CD4-positive, alpha-beta T cell (primary cell): ENCODE data around the gene MEIKIN. TPM values are rescaled to one million over a fixed set of nuclear protein-coding genes. Genes with fewer than 3 reads are reported as not detected.

Experiments
- ATAC-seq: fragments of 200-7000 bp; cut with Tn5 transposase; one replicate; pipeline ENCODE4 v1.10.0; 2022; ENCODE audit warnings: mild to moderate bottlenecking; ENCODE audit not compliant: poor library complexity
- CTCF ChIA-PET: fragments of 350-600 bp; sonication (Branson Sonifier 250); formaldehyde crosslinking; loops from one replicate; lab custom pipeline; 2021; ENCODE audit warnings: antibody characterized with exemption, inconsistent platforms; lab: Charles Lee
- POLR2A ChIA-PET: fragments of 350-600 bp; sonication (Branson Sonifier 250); formaldehyde crosslinking; loops from one replicate; lab custom pipeline; 2021; ENCODE audit warnings: antibody characterized with exemption, inconsistent platforms; lab: Charles Lee
- DNase-seq, 14 experiments: peaks; one replicate each; pipeline ENCODE4 v3.0.0-alpha.2; 2013 to 2020; ENCODE audit warnings: mixed read lengths in 2 of 14
- H3K27ac ChIP-seq, 2 donors: one replicate each; pipeline versions ENCODE4 v1.5.1 to v1.7.0; 2013; ENCODE audit warnings: low read length in 2 of 2, low read depth in 1 of 2, mild to moderate bottlenecking in 1 of 2
- H3K27me3 ChIP-seq, 2 experiments: 1 replicate in 1 of 2; 2 replicates in 1 of 2; pipeline versions ENCODE4 v1.6.1 to v1.7.0; 2013; ENCODE audit warnings: low read length in 2 of 2, control low read depth in 1 of 2, mild to moderate bottlenecking in 1 of 2, moderate library complexity in 1 of 2; ENCODE audit not compliant: insufficient read depth in 2 of 2, control insufficient read depth in 1 of 2
- H3K36me3 ChIP-seq: one replicate; pipeline ENCODE4 v1.6.1; 2013; ENCODE audit warnings: low read length, control low read depth; ENCODE audit not compliant: insufficient read depth
- H3K4me1 ChIP-seq: one replicate; pipeline ENCODE4 v1.6.1; 2013; ENCODE audit warnings: low read length, control low read depth; ENCODE audit not compliant: insufficient read depth
- H3K4me3 ChIP-seq: one replicate; pipeline ENCODE4 v1.5.1; 2013; ENCODE audit warnings: mild to moderate bottlenecking, low read length, moderate library complexity
- H3K9me3 ChIP-seq, 2 experiments: 1 replicate in 1 of 2; 2 replicates in 1 of 2; pipeline versions ENCODE4 v1.6.1 to v1.7.0; 2013; ENCODE audit warnings: low read length in 2 of 2, mild to moderate bottlenecking in 2 of 2, control low read depth in 1 of 2, moderate library complexity in 1 of 2; ENCODE audit not compliant: control insufficient read depth in 1 of 2, insufficient read depth in 1 of 2
- H3K27ac Mint-ChIP-seq: one replicate; pipeline ENCODE4 v1.8.0; 2020; ENCODE audit warnings: mixed read lengths
- H3K27me3 Mint-ChIP-seq: one replicate; pipeline ENCODE4 v1.8.0; 2021; ENCODE audit warnings: mixed read lengths
- H3K36me3 Mint-ChIP-seq: one replicate; pipeline ENCODE4 v1.8.0; 2021; ENCODE audit warnings: low read depth, mixed read lengths
- H3K4me1 Mint-ChIP-seq: one replicate; pipeline ENCODE4 v1.8.0; 2021; ENCODE audit warnings: low read depth, mixed read lengths
- H3K4me3 Mint-ChIP-seq: one replicate; pipeline ENCODE4 v1.8.0; 2020; ENCODE audit warnings: mild to moderate bottlenecking, mixed read lengths
- H3K9me3 Mint-ChIP-seq: one replicate; pipeline ENCODE4 v1.8.0; 2020; ENCODE audit warnings: mixed read lengths
- CTCF ChIP-seq: fragments of 200-600 bp; IDR thresholded peaks from one replicate; pipeline ENCODE4 v1.8.0; 2022; ENCODE audit warnings: antibody characterized with exemption, mild to moderate bottlenecking
- intact Hi-C, 2 experiments: fragments of 100-400 bp; cut with DNase I in 1 of 2; cut with micrococcal nuclease in 1 of 2; formaldehyde crosslinking; loops; one replicate each; pipeline versions ENCODE4 v1.15.1 to v1.9.0; 2023 to 2025; cut with DNase I, micrococcal nuclease
- total RNA-seq, 174 experiments: library from RNA in 2 of 174; stranded (reverse) in 2 of 174; gene quantifications; one replicate each; pipeline ENCODE4 v1.2.3 and lab custom pipeline; 2021 to 2026

MEIKIN gene
- total RNA-seq, 2 experiments from 2014 or later: not detected

- no peak overlapping the region for H3K4me3 ChIP-seq
- no peaks in the 10 kb centered on the region for H3K27me3 Mint-ChIP-seq
- POLR2A ChIA-PET: no interaction called here
- intact Hi-C loops: no loop called here
- H3K27ac Mint-ChIP-seq: no peak overlapping the region
- H3K4me3 Mint-ChIP-seq: no peak overlapping the region
- peaks cover 34% of the 10 kb centered on the region for H3K36me3 Mint-ChIP-seq
- H3K9me3 ChIP-seq: no peaks in the 10 kb centered on the region
- ATAC-seq (no peak), DNase-seq (no peak)
- H3K9me3 Mint-ChIP-seq: peaks cover 4% of the 10 kb centered on the region
- peaks cover 5% of the 10 kb centered on the region for H3K36me3 ChIP-seq
- CTCF ChIA-PET: no interaction called here
- peaks cover 67% of the 10 kb centered on the region for H3K4me1 Mint-ChIP-seq
- peaks cover 8% of the 10 kb centered on the region for H3K4me1 ChIP-seq
- H3K27ac ChIP-seq: no peak overlapping the region
- TF ChIP-seq CTCF: no peak
- no peaks in the 10 kb centered on the region for H3K27me3 ChIP-seq
Observed at GRCh38 chr5:131786036-131786435, 159.4 kb downstream of the MEIKIN start.

- POLR2A ChIA-PET: interaction anchor here (1.0 kb wide), 1 partner anchor 13 kb away, joined by 6 read pairs; the partner anchor contains the start of gene FNIP1
- intact Hi-C loops: no loop called here
- H3K4me1 Mint-ChIP-seq: peaks cover 58% of the 10 kb centered on the region
Observed at GRCh38 chr5:131783874-131784273, 161.6 kb downstream of the MEIKIN start.

GRCh38 chr5:131783357-131783756, 162.1 kb downstream of the MEIKIN start:
- Mint-ChIP-seq H3K36me3 (peaks cover 30% of the 10 kb centered on the region), H3K4me3 (no peak overlapping the region), H3K9me3 (no peaks in the 10 kb centered on the region), H3K27ac (no peak overlapping the region), H3K27me3 (no peaks in the 10 kb centered on the region), H3K4me1 (peaks cover 58% of the 10 kb centered on the region)
- ChIA-PET POLR2A (no interaction called here), CTCF (no interaction called here)
- Histone ChIP-seq H3K36me3 (peaks cover 5% of the 10 kb centered on the region), H3K27me3 (no peaks in the 10 kb centered on the region), H3K27ac (no peak overlapping the region), H3K9me3 (no peaks in the 10 kb centered on the region), H3K4me3 (no peak overlapping the region), H3K4me1 (peaks cover 8% of the 10 kb centered on the region)
- no peak for TF ChIP-seq CTCF
- DNase-seq (no peak), ATAC-seq (no peak)
- intact Hi-C loops: no loop called here

More at GRCh38 chr5:131783874-131784273, 161.6 kb downstream of the MEIKIN start:
- no peaks in the 10 kb centered on the region for H3K27me3 Mint-ChIP-seq
- no peaks in the 10 kb centered on the region for H3K9me3 ChIP-seq
- CTCF ChIA-PET: no interaction called here
- no peak for DNase-seq
- no peak for TF ChIP-seq CTCF
- peaks cover 8% of the 10 kb centered on the region for H3K4me1 ChIP-seq
- H3K27ac Mint-ChIP-seq: no peak overlapping the region
- ATAC-seq: no peak
- H3K4me3 ChIP-seq: no peak overlapping the region
- peaks cover 5% of the 10 kb centered on the region for H3K36me3 ChIP-seq
- no peaks in the 10 kb centered on the region for H3K9me3 Mint-ChIP-seq
- H3K27ac ChIP-seq: no peak overlapping the region
- H3K36me3 Mint-ChIP-seq: peaks cover 30% of the 10 kb centered on the region
- H3K27me3 ChIP-seq: no peaks in the 10 kb centered on the region
- H3K4me3 Mint-ChIP-seq: no peak overlapping the region
